ENCODE measurements around the gene EOLA2.

- TF ChIP-seq CTCF (IDR thresholded peaks at IDR 0.05; ENCODE audit: control extremely low read depth in 1 of 3, insufficient read depth in 1 of 3, low read depth in 1 of 3, low read length in 3 of 3) = peak; percentile 40 to 87 (median 81)
- TF ChIP-seq CBX5 (IDR thresholded peaks at IDR 0.05; ENCODE audit: low read depth, low read length) = no peak
- TF ChIP-seq PHF8 (conservative IDR thresholded peaks at IDR 0.05; ENCODE audit: low read depth, low read length) = 0 out of 2 replicates have a peak, but pooled peaks have one; percentile 39
- no peak for TF ChIP-seq YY1 (IDR thresholded peaks at IDR 0.05; ENCODE audit: low read depth, low read length)
- TF ChIP-seq POLR2A (IDR thresholded peaks at IDR 0.05; ENCODE audit: control extremely low read depth in 1 of 2, low read depth in 2 of 2, low read length in 2 of 2) = no peak
- no peak for TF ChIP-seq EZH2 (IDR thresholded peaks at IDR 0.05; ENCODE audit: low read depth, low read length, severe bottlenecking)
- no peak for TF ChIP-seq GTF2F1 (IDR thresholded peaks at IDR 0.05; ENCODE audit: borderline replicate concordance, low read depth, low read length)
- 0 out of 2 replicates have a peak, but pooled peaks have one; percentile 49 for TF ChIP-seq ATF2 (IDR thresholded peaks at IDR 0.05; ENCODE audit: low read length)
Observed at GRCh38 chrX:149938427-149938880, at the start of gene EOLA2.
